CD4-positive, alpha-beta T cell (primary cell): ENCODE data around the gene RPS15. TPM values are rescaled to one million over a fixed set of nuclear protein-coding genes. Genes with fewer than 3 reads are reported as not detected.

ENCODE experiments used
- ATAC-seq: fragments of 200-7000 bp; cut with Tn5 transposase; one replicate; pipeline ENCODE4 v1.10.0; 2022; ENCODE audit warnings: mild to moderate bottlenecking; ENCODE audit not compliant: poor library complexity
- CTCF ChIA-PET: fragments of 350-600 bp; sonication (Branson Sonifier 250); formaldehyde crosslinking; loops from one replicate; lab custom pipeline; 2021; ENCODE audit warnings: antibody characterized with exemption, inconsistent platforms; lab: Charles Lee
- POLR2A ChIA-PET: fragments of 350-600 bp; sonication (Branson Sonifier 250); formaldehyde crosslinking; loops from one replicate; lab custom pipeline; 2021; ENCODE audit warnings: antibody characterized with exemption, inconsistent platforms; lab: Charles Lee
- DNase-seq, 14 experiments: peaks; one replicate each; pipeline ENCODE4 v3.0.0-alpha.2; 2013 to 2020; ENCODE audit warnings: mixed read lengths in 2 of 14
- H3K27ac ChIP-seq, 2 donors: one replicate each; pipeline versions ENCODE4 v1.5.1 to v1.7.0; 2013; ENCODE audit warnings: low read length in 2 of 2, low read depth in 1 of 2, mild to moderate bottlenecking in 1 of 2
- H3K27me3 ChIP-seq, 2 experiments: 1 replicate in 1 of 2; 2 replicates in 1 of 2; pipeline versions ENCODE4 v1.6.1 to v1.7.0; 2013; ENCODE audit warnings: low read length in 2 of 2, control low read depth in 1 of 2, mild to moderate bottlenecking in 1 of 2, moderate library complexity in 1 of 2; ENCODE audit not compliant: insufficient read depth in 2 of 2, control insufficient read depth in 1 of 2
- H3K36me3 ChIP-seq: one replicate; pipeline ENCODE4 v1.6.1; 2013; ENCODE audit warnings: low read length, control low read depth; ENCODE audit not compliant: insufficient read depth
- H3K4me1 ChIP-seq: one replicate; pipeline ENCODE4 v1.6.1; 2013; ENCODE audit warnings: low read length, control low read depth; ENCODE audit not compliant: insufficient read depth
- H3K4me3 ChIP-seq: one replicate; pipeline ENCODE4 v1.5.1; 2013; ENCODE audit warnings: mild to moderate bottlenecking, low read length, moderate library complexity
- H3K9me3 ChIP-seq, 2 experiments: 1 replicate in 1 of 2; 2 replicates in 1 of 2; pipeline versions ENCODE4 v1.6.1 to v1.7.0; 2013; ENCODE audit warnings: low read length in 2 of 2, mild to moderate bottlenecking in 2 of 2, control low read depth in 1 of 2, moderate library complexity in 1 of 2; ENCODE audit not compliant: control insufficient read depth in 1 of 2, insufficient read depth in 1 of 2
- H3K27ac Mint-ChIP-seq: one replicate; pipeline ENCODE4 v1.8.0; 2020; ENCODE audit warnings: mixed read lengths
- H3K27me3 Mint-ChIP-seq: one replicate; pipeline ENCODE4 v1.8.0; 2021; ENCODE audit warnings: mixed read lengths
- H3K36me3 Mint-ChIP-seq: one replicate; pipeline ENCODE4 v1.8.0; 2021; ENCODE audit warnings: low read depth, mixed read lengths
- H3K4me1 Mint-ChIP-seq: one replicate; pipeline ENCODE4 v1.8.0; 2021; ENCODE audit warnings: low read depth, mixed read lengths
- H3K4me3 Mint-ChIP-seq: one replicate; pipeline ENCODE4 v1.8.0; 2020; ENCODE audit warnings: mild to moderate bottlenecking, mixed read lengths
- H3K9me3 Mint-ChIP-seq: one replicate; pipeline ENCODE4 v1.8.0; 2020; ENCODE audit warnings: mixed read lengths
- CTCF ChIP-seq: fragments of 200-600 bp; IDR thresholded peaks from one replicate; pipeline ENCODE4 v1.8.0; 2022; ENCODE audit warnings: antibody characterized with exemption, mild to moderate bottlenecking
- intact Hi-C, 2 experiments: fragments of 100-400 bp; cut with DNase I in 1 of 2; cut with micrococcal nuclease in 1 of 2; formaldehyde crosslinking; loops; one replicate each; pipeline versions ENCODE4 v1.15.1 to v1.9.0; 2023 to 2025; cut with DNase I, micrococcal nuclease
- total RNA-seq, 174 experiments: library from RNA in 2 of 174; stranded (reverse) in 2 of 174; gene quantifications; one replicate each; pipeline ENCODE4 v1.2.3 and lab custom pipeline; 2021 to 2026

The RPS15 gene
- total RNA-seq, 2 experiments from 2014 or later: 2,193 to 2,200 TPM

- no peaks in the 10 kb centered on the region for H3K27me3 ChIP-seq
- peaks cover 23% of the 10 kb centered on the region for H3K4me1 ChIP-seq
- H3K9me3 ChIP-seq: no peaks in the 10 kb centered on the region
- ATAC-seq (no peak), DNase-seq (no peak)
- ChIA-PET CTCF (no interaction called here), POLR2A (no interaction called here)
- no peak overlapping the region for H3K27ac ChIP-seq
- no peaks in the 10 kb centered on the region for H3K36me3 ChIP-seq
- H3K27ac Mint-ChIP-seq: no peak overlapping the region
- peaks cover 12% of the 10 kb centered on the region for H3K4me1 Mint-ChIP-seq
- H3K4me3 Mint-ChIP-seq: no peak overlapping the region
- H3K4me3 ChIP-seq: no peak overlapping the region
- no peaks in the 10 kb centered on the region for H3K9me3 Mint-ChIP-seq
- peaks cover 4% of the 10 kb centered on the region for H3K36me3 Mint-ChIP-seq
- intact Hi-C loops: no loop called here
- TF ChIP-seq CTCF: no peak
- H3K27me3 Mint-ChIP-seq: no peaks in the 10 kb centered on the region
Observed at GRCh38 chr19:1486720-1487575, 48.8 kb downstream of the RPS15 start.

GRCh38 chr19:1487576-1488281, 49.5 kb downstream of the RPS15 start:
- Mint-ChIP-seq H3K9me3 (no peaks in the 10 kb centered on the region), H3K4me1 (peaks cover 12% of the 10 kb centered on the region), H3K4me3 (no peak overlapping the region), H3K36me3 (peaks cover 4% of the 10 kb centered on the region), H3K27ac (no peak overlapping the region), H3K27me3 (no peaks in the 10 kb centered on the region)
- DNase-seq: no peak
- ChIA-PET POLR2A (no interaction called here), CTCF (no interaction called here)
- Histone ChIP-seq H3K36me3 (no peaks in the 10 kb centered on the region), H3K4me1 (peaks cover 23% of the 10 kb centered on the region), H3K9me3 (no peaks in the 10 kb centered on the region), H3K4me3 (no peak overlapping the region), H3K27me3 (no peaks in the 10 kb centered on the region), H3K27ac (no peak overlapping the region)
- TF ChIP-seq CTCF: no peak
- ATAC-seq: no peak
- intact Hi-C loops: no loop called here

GRCh38 chr19:1488282-1488601, 50.0 kb downstream of the RPS15 start:
- TF ChIP-seq CTCF: no peak
- no peaks in the 10 kb centered on the region for H3K27me3 Mint-ChIP-seq
- ChIA-PET POLR2A (no interaction called here), CTCF (no interaction called here)
- no peak for ATAC-seq
- no peak overlapping the region for H3K27ac Mint-ChIP-seq
- H3K4me3 Mint-ChIP-seq: no peak overlapping the region
- Histone ChIP-seq H3K27me3 (no peaks in the 10 kb centered on the region), H3K4me1 (peaks cover 23% of the 10 kb centered on the region), H3K27ac (no peak overlapping the region), H3K9me3 (no peaks in the 10 kb centered on the region), H3K4me3 (no peak overlapping the region), H3K36me3 (no peaks in the 10 kb centered on the region)
- H3K36me3 Mint-ChIP-seq: peaks cover 4% of the 10 kb centered on the region
- peaks cover 12% of the 10 kb centered on the region for H3K4me1 Mint-ChIP-seq
- H3K9me3 Mint-ChIP-seq: no peaks in the 10 kb centered on the region
- no peak for DNase-seq
- intact Hi-C loops: no loop called here
